ENCODE measurements around the gene RRN3. TPM values are rescaled to one million over a fixed set of nuclear protein-coding genes. Genes with fewer than 3 reads are reported as not detected.
"Not testable (repeated sequence)": the region's sequence is repeated elsewhere in the genome, so short reads cannot be mapped to it uniquely, and the experiment has no call there.

The RRN3 gene
- polyA plus RNA-seq, 1 donor (not counting 4 experiments of a cell fraction or from before 2014, with no cell fraction given) = 60.3 TPM

DNA sequence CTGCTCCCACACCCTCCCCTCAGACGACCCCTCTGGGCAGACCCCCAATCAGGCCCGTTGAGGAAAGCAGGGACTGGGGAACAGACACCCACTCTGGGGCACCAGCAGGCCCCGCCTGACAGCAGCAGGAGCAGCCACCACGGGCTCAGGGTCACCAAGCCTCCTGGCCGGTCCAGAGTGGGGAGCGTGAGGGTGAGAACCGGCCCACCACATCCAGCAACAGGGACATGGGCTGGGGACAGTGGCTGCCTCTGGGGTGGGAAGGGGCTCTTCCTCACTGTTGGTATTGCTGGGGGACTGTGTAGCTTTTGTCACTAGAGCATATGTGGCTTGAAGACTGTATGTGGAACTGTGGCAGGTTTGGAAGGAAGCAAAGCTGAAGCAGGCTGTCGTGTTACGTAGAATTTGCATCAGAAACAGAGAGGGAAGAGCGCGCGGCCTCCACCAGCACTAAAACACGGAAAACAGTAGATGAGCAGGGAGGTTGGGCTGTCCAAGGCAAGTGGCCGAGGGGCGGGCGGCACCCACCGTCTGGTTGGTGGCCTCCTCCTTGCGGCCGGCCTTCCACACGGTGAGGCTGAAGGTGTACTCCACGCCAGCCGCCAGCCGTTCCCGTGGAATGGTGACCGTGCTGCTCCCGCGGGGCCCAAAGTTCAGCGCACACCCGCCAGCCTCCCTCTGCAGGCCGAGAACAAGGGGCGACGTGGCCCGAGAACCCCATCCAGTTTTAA is 40.8 kb upstream of the RRN3 start:
- H2AFZ ChIP-seq (ENCODE audit: control insufficient read depth, low read length); FAIRE-seq; H3K9ac ChIP-seq (ENCODE audit: control insufficient read depth, extremely low read depth, insufficient read depth, low read length); H3K4me2 ChIP-seq (ENCODE audit: control insufficient read depth, extremely low read depth, insufficient read depth, low read depth, low read length); H3K4me1 ChIP-seq (ENCODE audit: control insufficient read depth, extremely low read depth, insufficient read depth, low read length); H4K20me1 ChIP-seq (ENCODE audit: control insufficient read depth, extremely low read depth, insufficient read depth, low read length); H3K9me3 ChIP-seq (ENCODE audit: control insufficient read depth, low read depth, low read length); H3K27me3 ChIP-seq (ENCODE audit: control insufficient read depth, extremely low read depth, insufficient read depth, low read length); H3K79me2 ChIP-seq (ENCODE audit: control insufficient read depth, insufficient read depth, low read length); H3K27ac ChIP-seq (ENCODE audit: control insufficient read depth, insufficient read depth, low read length); H3K4me3 ChIP-seq (ENCODE audit: control insufficient read depth in 2 of 3, extremely low read depth in 1 of 3, insufficient read depth in 2 of 3, low read depth in 1 of 3, low read length in 3 of 3); DNase-seq (ENCODE audit: low read depth, low spot score); H3K36me3 ChIP-seq (ENCODE audit: control insufficient read depth in 2 of 2, extremely low read depth in 1 of 2, insufficient read depth in 2 of 2, low read length in 2 of 2); dilution Hi-C loops (cut with MboI; ENCODE audit: extremely low pct_ligation_motif_present, low sequenced_read_pairs); H3K9me1 ChIP-seq (ENCODE audit: control insufficient read depth, extremely low read depth, insufficient read depth, low read length): not testable (repeated sequence)

DNA sequence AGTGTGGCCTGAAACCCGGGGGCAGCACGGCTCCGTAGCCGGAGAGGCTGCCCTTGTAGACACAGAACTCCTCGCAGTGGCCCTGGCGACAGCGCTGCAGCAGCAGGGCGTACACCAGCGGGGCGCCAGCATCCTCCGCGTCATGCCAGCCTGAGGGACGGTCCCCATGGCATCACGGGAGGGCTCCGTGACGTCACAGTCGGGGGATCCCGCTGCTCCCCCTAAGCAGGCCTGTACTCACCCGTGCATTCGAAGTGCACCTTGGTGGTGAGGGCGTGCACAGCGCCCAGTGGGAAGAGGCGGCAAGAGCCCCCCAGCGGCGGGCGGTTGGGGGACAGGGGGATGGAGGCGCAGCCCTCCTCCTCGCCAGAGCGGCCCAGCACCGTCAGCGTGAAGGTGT is 39.5 kb upstream of the RRN3 start:
- H3K4me1 ChIP-seq (ENCODE audit: control insufficient read depth, extremely low read depth, insufficient read depth, low read length); H3K4me2 ChIP-seq (ENCODE audit: control insufficient read depth, extremely low read depth, insufficient read depth, low read depth, low read length); H4K20me1 ChIP-seq (ENCODE audit: control insufficient read depth, extremely low read depth, insufficient read depth, low read length); H3K9me3 ChIP-seq (ENCODE audit: control insufficient read depth, low read depth, low read length); H3K79me2 ChIP-seq (ENCODE audit: control insufficient read depth, insufficient read depth, low read length); H3K36me3 ChIP-seq (ENCODE audit: control insufficient read depth in 2 of 2, extremely low read depth in 1 of 2, insufficient read depth in 2 of 2, low read length in 2 of 2); H3K27ac ChIP-seq (ENCODE audit: control insufficient read depth, insufficient read depth, low read length); H3K4me3 ChIP-seq (ENCODE audit: control insufficient read depth in 2 of 3, extremely low read depth in 1 of 3, insufficient read depth in 2 of 3, low read depth in 1 of 3, low read length in 3 of 3); H2AFZ ChIP-seq (ENCODE audit: control insufficient read depth, low read length); dilution Hi-C loops (cut with MboI; ENCODE audit: extremely low pct_ligation_motif_present, low sequenced_read_pairs); H3K9ac ChIP-seq (ENCODE audit: control insufficient read depth, extremely low read depth, insufficient read depth, low read length); H3K9me1 ChIP-seq (ENCODE audit: control insufficient read depth, extremely low read depth, insufficient read depth, low read length); H3K27me3 ChIP-seq (ENCODE audit: control insufficient read depth, extremely low read depth, insufficient read depth, low read length); FAIRE-seq; DNase-seq (ENCODE audit: low read depth, low spot score): not testable (repeated sequence)

DNA sequence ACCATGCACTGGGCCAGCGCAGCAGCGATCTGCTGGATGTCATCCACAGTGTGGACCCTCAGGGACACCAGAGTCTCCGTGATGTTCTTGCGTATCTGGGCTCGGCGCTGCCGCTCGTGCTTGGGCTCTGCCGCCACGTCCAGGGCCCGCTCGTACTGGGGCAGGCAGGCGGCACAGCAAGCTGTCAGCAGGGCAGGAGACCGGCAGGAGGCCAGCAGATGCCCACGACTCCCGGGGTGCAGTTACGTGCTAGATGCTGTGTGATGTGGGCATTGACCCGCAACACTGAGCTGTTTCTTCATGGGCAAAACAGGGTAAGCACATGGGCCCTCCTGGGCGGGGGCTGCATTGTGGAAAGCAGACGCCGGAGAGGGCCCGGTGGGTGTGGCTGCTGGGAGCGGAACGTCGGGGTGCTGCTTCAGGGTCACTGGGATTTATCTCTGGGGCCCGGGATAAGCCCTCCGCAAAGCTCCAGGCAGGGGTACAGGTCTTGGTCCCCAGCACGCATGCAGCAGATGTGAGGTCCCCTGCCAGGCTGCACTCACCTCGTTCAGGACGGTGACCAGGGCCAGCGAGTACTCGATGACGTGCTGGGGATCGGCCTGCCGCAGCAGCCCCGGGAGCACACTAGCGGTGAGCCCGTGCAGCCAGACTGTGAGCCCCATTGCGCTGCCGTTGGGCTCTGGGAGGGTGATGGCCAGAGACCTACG is 38.8 kb upstream of the RRN3 start:
- H3K4me3 ChIP-seq (ENCODE audit: control insufficient read depth in 2 of 3, extremely low read depth in 1 of 3, insufficient read depth in 2 of 3, low read depth in 1 of 3, low read length in 3 of 3); H2AFZ ChIP-seq (ENCODE audit: control insufficient read depth, low read length); H3K9ac ChIP-seq (ENCODE audit: control insufficient read depth, extremely low read depth, insufficient read depth, low read length); H3K36me3 ChIP-seq (ENCODE audit: control insufficient read depth in 2 of 2, extremely low read depth in 1 of 2, insufficient read depth in 2 of 2, low read length in 2 of 2); FAIRE-seq; H3K27me3 ChIP-seq (ENCODE audit: control insufficient read depth, extremely low read depth, insufficient read depth, low read length); H4K20me1 ChIP-seq (ENCODE audit: control insufficient read depth, extremely low read depth, insufficient read depth, low read length); H3K4me1 ChIP-seq (ENCODE audit: control insufficient read depth, extremely low read depth, insufficient read depth, low read length); H3K9me1 ChIP-seq (ENCODE audit: control insufficient read depth, extremely low read depth, insufficient read depth, low read length); DNase-seq (ENCODE audit: low read depth, low spot score); H3K27ac ChIP-seq (ENCODE audit: control insufficient read depth, insufficient read depth, low read length); dilution Hi-C loops (cut with MboI; ENCODE audit: extremely low pct_ligation_motif_present, low sequenced_read_pairs); H3K79me2 ChIP-seq (ENCODE audit: control insufficient read depth, insufficient read depth, low read length); H3K4me2 ChIP-seq (ENCODE audit: control insufficient read depth, extremely low read depth, insufficient read depth, low read depth, low read length); H3K9me3 ChIP-seq (ENCODE audit: control insufficient read depth, low read depth, low read length): not testable (repeated sequence)

DNA sequence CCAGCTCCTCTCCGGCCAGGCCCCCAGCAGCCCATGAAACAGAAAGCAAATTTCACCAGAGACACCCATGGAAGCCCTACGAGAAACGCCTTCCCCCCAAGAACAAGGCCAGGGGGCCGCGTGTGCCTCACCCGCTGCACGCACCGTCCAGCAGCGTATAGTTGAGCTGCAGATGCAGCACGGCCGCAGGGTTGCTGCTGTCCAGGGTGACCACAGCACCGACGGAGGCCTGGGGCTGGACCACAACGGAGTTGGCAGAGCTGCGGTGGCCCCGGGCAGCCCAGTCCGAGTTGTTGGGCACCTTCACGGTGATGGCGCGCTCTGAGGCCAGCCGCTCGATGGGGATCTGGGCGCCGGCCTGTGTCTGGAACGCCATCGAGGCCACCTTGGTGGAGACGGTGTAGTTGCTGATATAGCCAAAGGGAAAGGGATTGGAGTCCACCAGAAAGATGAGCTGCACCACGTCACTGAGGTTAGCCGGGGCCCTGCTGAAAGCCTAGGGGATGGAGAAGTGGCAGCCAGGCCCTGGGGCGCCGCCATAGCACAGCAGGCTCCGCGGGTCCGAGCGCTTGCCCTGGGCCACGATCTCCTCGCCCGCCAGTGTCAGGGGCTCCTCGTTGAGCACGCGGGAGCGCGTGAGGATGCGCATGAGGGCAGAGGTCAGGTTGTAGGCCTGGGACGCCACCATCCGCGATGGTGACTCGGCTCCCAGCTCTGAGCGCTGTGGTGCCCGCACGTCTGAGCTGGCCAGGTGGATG is 37.0 kb upstream of the RRN3 start:
- H3K36me3 ChIP-seq (ENCODE audit: control insufficient read depth in 2 of 2, extremely low read depth in 1 of 2, insufficient read depth in 2 of 2, low read length in 2 of 2); H3K27me3 ChIP-seq (ENCODE audit: control insufficient read depth, extremely low read depth, insufficient read depth, low read length); H3K79me2 ChIP-seq (ENCODE audit: control insufficient read depth, insufficient read depth, low read length); H2AFZ ChIP-seq (ENCODE audit: control insufficient read depth, low read length); H3K4me3 ChIP-seq (ENCODE audit: control insufficient read depth in 2 of 3, extremely low read depth in 1 of 3, insufficient read depth in 2 of 3, low read depth in 1 of 3, low read length in 3 of 3); DNase-seq (ENCODE audit: low read depth, low spot score); H4K20me1 ChIP-seq (ENCODE audit: control insufficient read depth, extremely low read depth, insufficient read depth, low read length); H3K9ac ChIP-seq (ENCODE audit: control insufficient read depth, extremely low read depth, insufficient read depth, low read length); H3K4me2 ChIP-seq (ENCODE audit: control insufficient read depth, extremely low read depth, insufficient read depth, low read depth, low read length); FAIRE-seq; H3K27ac ChIP-seq (ENCODE audit: control insufficient read depth, insufficient read depth, low read length); H3K9me1 ChIP-seq (ENCODE audit: control insufficient read depth, extremely low read depth, insufficient read depth, low read length); H3K9me3 ChIP-seq (ENCODE audit: control insufficient read depth, low read depth, low read length); dilution Hi-C loops (cut with MboI; ENCODE audit: extremely low pct_ligation_motif_present, low sequenced_read_pairs); H3K4me1 ChIP-seq (ENCODE audit: control insufficient read depth, extremely low read depth, insufficient read depth, low read length): not testable (repeated sequence)

All from keratinocyte (primary cell).